Measurements from ENCODE around the gene CABS1.

DNA sequence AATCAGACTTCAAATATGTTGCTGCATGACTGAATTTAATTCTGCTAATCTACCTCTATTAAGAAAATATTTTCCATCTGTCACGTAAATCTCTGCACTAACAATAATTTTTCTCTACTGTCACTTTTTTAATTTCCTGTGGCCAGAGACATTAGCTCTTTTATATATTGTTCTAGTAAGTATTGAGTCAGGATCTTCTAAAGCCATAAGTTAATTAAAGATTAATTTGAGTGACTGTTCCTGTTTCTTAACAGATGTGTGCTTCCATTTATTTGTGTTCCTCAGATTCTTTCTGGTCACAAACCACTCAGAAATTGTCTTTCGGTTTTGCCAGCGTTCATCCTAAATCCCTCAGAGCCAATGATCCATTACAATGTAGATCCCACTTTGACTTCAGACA is 45.8 kb downstream of the CABS1 start:
- TF ChIP-seq, protein P1, sequence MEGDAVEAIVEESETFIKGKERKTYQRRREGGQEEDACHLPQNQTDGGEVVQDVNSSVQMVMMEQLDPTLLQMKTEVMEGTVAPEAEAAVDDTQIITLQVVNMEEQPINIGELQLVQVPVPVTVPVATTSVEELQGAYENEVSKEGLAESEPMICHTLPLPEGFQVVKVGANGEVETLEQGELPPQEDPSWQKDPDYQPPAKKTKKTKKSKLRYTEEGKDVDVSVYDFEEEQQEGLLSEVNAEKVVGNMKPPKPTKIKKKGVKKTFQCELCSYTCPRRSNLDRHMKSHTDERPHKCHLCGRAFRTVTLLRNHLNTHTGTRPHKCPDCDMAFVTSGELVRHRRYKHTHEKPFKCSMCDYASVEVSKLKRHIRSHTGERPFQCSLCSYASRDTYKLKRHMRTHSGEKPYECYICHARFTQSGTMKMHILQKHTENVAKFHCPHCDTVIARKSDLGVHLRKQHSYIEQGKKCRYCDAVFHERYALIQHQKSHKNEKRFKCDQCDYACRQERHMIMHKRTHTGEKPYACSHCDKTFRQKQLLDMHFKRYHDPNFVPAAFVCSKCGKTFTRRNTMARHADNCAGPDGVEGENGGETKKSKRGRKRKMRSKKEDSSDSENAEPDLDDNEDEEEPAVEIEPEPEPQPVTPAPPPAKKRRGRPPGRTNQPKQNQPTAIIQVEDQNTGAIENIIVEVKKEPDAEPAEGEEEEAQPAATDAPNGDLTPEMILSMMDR (optimal IDR thresholded peaks at IDR 0.05 in 1 of 3, IDR thresholded peaks at IDR 0.05 in 1 of 3, conservative IDR thresholded peaks at IDR 0.05 in 1 of 3; ENCODE audit: extremely low read depth in 1 of 3, insufficient read depth in 2 of 3, low read length in 3 of 3) = no peak
- TF ChIP-seq EZH2 (IDR thresholded peaks at IDR 0.05; ENCODE audit: low read length) = no peak
